C4-2B (cell line): ENCODE measurements around the gene JAZF1.

Source experiments
- H3K27ac ChIP-seq: fragments of 450-650 bp; 2 replicates; pipeline ENCODE4 v1.5.1; 2017
- ZFX ChIP-seq: fragments of 450-650 bp; IDR thresholded peaks from 2 replicates; pipeline ENCODE4 v1.6.1; 2017
- TF ChIP-seq, protein P1 (sequence below): fragments of 450-650 bp; conservative IDR thresholded peaks from 2 replicates; pipeline ENCODE4 v1.5.1; 2017; ENCODE audit warnings: mild to moderate bottlenecking

Gene JAZF1

DNA sequence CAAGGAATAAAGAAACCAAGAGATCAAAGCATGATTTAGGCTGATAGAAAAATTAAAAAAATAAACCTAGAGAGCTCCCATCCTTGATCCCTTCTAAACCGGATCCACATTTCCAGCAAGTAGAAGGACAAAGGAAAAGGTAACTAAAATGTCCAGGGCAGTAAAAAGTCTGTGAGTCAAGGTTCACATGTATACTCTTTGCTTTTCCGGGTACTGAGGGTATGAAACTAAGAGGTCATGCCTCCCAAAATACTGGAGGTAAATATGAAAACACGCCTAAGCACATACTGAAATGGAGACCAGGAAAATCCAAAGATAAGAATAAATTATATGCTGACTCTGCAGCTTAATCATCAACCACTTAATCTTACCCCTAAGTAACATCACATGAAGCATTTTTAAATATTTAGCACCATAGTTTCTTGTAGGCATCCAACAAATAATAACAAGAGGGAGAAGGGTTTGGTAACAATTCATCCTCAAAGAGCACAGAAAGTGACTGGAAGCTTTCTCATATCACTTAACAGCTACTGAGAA lies 35.4 kb downstream of the JAZF1 start:
- TF ChIP-seq, protein P1, sequence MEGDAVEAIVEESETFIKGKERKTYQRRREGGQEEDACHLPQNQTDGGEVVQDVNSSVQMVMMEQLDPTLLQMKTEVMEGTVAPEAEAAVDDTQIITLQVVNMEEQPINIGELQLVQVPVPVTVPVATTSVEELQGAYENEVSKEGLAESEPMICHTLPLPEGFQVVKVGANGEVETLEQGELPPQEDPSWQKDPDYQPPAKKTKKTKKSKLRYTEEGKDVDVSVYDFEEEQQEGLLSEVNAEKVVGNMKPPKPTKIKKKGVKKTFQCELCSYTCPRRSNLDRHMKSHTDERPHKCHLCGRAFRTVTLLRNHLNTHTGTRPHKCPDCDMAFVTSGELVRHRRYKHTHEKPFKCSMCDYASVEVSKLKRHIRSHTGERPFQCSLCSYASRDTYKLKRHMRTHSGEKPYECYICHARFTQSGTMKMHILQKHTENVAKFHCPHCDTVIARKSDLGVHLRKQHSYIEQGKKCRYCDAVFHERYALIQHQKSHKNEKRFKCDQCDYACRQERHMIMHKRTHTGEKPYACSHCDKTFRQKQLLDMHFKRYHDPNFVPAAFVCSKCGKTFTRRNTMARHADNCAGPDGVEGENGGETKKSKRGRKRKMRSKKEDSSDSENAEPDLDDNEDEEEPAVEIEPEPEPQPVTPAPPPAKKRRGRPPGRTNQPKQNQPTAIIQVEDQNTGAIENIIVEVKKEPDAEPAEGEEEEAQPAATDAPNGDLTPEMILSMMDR, result no peak
- TF ChIP-seq ZFX, result no peak
- no peak overlapping the region for H3K27ac ChIP-seq

DNA sequence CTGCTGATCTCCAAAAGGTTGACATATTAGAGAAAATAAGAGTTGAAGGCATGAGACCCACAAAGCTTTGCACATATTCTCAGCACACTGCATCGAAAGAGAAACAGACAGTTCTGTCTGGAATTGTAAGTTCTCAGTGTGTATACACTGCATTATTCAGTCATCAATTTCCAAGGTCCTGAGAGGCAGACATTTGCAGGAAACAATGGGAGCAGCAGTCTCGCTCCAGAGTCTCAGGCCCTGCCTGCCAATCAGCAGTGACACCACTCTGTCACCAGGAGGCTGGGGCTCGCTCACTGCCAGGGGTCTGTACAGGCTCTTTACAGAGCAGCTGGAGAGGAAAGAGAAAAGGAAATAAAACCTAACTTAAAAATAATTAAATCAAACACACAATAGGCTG lies 36.3 kb downstream of the JAZF1 start:
- TF ChIP-seq, protein P1, result no peak; the same call in 1 of the 2 replicates
- no peak for TF ChIP-seq ZFX

DNA sequence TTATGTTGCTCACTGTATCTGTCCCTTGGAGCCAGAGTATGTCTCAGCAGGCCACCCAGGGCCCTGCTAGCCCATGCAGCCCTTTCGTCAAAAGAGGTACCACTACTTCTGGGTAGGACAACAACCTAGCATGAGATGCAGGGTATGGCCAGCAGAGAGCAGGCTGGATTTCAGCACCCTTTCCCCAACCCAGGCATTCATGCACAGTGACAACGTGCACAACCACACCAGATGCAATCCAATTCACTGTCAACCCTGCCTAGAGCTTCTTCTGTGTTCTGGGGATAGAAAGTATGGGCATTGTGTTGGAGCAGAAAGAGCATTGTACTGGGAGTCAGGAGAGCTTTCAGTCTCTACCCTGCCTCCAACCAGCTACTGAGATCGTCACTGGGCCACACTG lies 37.9 kb downstream of the JAZF1 start:
- no peak overlapping the region for H3K27ac ChIP-seq
- TF ChIP-seq, protein P1, result no peak
- no peak for TF ChIP-seq ZFX

More for the DNA sequence above, 36.3 kb downstream of the JAZF1 start:
- no peak overlapping the region for H3K27ac ChIP-seq

DNA sequence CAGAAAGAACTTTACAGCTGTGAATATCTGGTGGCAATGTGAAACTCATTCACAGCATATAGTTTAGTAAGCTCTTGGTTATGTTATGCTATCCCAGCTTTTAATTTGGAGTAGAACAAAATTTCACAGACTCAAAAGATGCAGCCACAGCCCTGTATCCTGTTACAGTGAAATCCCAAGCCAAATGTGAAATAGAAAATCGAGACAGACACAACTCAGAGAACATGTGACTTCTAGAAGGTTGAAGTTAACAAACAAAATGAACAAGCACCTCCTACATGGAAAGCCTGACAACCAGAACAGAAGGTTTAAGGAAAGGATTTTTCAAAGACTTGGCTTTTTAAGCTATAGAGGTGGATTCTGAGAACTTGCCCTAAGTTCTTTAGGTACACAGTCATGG lies 39.6 kb downstream of the JAZF1 start:
- TF ChIP-seq, protein P1, result no peak
- H3K27ac ChIP-seq, result no peak overlapping the region

DNA sequence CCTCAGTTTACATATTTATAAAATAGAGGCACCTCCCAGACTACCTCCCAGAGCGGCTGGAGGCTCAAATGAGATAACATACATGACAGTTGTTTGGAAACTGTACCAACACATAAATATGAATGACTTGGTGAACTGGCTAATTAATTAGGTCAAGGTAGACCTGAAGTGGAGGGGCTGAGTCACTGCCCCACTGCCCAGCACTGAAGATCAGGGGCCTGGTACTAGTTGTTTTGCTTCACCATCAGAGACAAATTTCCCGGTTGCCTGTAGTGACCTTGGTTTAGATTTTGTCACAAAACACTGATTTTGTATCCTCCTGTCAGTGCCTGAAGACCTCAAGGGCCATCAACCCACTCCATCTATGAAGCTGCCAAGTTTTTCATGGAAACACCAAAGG lies 41.8 kb downstream of the JAZF1 start:
- H3K27ac ChIP-seq, result no peak overlapping the region
- TF ChIP-seq, protein P1, result no peak

DNA sequence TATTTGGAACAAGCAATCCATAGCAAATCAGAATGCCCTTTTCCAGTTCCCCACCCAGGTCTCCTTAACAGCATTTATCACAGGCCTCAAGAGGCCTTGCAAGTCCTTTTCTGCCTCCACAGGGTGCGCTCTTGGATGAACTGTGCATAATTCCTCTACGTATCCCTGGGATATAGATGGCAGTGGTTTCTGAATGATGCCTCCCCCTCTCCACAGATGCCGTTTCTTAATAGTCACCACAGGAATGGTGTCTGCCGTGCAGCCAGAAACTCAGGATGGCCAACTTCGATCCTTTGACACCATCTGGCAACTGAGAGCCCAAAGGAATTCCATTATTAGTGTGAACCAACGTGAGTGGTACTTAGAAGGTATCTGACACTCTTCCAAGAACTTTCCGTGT lies 43.1 kb downstream of the JAZF1 start:
- no peak for TF ChIP-seq ZFX
- TF ChIP-seq, protein P1, result no peak
- no peak overlapping the region for H3K27ac ChIP-seq

DNA sequence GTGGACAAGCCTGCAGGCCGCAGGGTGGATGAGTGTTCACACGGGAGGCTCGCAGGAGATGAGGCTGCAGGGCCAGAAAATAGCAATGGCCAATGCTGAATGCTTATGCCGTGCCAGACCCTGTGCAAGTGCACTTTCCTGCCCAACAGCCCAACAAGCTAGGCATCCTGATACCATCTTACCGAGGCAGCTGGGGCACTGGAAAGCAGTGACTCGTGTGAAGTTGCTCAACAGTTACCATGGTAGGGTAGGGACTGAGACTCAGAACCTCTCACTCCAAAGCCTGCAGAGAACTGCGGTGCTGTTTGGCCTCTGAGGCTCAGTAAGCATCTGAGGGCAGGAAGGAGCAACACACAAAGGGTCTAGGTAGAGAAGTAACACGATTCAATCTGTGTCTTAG lies 43.7 kb downstream of the JAZF1 start:
- H3K27ac ChIP-seq, result no peak overlapping the region
- no peak for TF ChIP-seq ZFX
- TF ChIP-seq, protein P1, result no peak
